HG03558 (cell line): ENCODE measurements around the gene ADCY5.

ENCODE experiments used
- ATAC-seq: cut with Tn5 transposase; IDR thresholded peaks from one replicate; pipeline ENCODE4 v1.9.1; 2021; ENCODE audit warnings: moderate number of reproducible peaks; ENCODE audit not compliant: unreplicated experiment; ENCODE audit errors: extremely low read depth

Gene ADCY5

DNA sequence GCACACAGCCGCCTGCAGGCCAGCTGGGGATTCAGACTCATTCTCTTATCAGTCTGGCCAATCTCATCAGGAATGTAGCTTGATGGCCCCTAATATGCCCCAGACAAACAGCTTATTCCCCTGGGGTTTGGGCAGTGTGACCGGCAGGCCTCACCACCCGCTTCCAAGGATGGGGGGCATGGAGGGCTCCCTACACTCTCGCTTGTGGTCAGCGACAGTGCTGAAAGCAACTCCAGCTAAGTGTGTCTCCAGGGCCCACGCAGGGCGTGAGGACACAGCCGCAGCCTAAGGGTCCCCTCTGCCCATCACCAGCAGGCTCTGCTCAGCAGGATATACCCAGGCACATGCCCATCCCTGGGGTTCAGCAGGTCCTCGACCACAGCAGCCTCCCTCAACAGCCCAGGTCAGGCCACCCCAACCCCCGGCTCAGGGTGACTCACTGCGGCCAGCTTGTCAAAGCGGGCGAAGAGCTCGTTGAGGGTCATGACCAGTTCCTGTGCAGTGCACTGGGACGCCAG lies 116.7 kb downstream of the ADCY5 start:
- no peak for ATAC-seq

DNA sequence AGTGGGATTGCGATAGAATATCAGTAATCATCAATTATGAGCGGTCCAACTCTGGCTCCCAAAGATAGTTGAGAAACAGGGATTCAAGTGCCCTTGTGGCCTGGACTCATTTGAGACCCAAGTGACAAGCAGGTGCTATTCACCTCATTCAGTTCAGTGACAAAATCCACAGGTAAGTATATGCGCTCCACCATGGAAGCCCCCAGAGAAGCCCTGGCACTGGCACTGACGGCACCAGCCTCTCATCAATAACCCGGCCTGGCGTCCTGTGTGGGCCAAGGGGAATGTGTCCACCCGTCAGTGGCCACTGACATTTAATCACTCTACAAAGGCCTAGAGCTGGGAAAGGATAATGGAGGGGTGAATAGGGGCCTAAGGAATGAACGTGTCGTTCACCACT lies 117.2 kb downstream of the ADCY5 start:
- no peak for ATAC-seq

DNA sequence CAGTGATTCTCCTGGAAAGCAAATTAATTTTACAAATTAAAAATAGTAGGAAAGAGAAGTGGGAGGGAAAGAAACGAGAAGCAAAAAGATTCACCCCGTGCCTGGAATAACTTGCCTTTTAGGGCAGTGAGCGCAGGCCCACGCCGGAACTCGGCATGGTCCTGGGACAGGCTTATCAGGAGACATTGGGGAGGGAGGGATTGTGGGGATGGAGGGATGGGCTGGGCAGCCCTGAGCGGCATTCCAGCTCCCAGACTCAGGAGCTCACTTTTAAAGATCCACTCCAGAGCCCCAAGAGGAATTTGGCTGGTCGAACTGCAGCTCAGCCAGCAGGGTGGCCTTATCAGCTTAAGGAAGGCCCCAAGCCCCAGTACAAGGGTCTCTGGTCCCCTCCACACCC lies 117.9 kb downstream of the ADCY5 start:
- no peak for ATAC-seq

DNA sequence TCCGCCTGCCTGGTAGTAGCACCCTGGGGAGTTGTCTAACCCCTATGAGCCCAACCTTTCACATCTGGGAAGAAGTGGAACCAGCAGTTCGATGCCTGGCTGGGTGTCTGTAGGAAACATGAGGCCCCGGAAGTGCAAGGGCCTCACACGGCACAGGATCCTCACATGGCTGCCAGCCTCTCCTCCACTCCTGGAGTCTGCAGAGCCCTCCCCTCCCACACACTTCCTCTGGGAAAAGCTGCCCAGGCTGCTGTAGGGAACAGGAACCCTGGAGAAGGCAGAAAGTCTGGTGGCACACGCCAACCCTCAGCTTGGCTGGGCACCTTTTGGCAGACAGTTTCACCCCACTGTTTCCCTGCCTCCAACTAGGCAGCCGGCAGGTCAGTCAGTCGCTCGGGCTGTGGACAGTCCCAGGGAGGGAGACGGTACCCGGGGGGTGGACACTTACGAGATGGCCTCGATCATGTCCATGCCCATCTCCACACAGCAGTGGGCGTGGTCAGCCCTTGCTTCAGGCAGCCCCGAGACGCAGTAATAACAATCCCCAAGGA lies 118.4 kb downstream of the ADCY5 start:
- no peak for ATAC-seq

DNA sequence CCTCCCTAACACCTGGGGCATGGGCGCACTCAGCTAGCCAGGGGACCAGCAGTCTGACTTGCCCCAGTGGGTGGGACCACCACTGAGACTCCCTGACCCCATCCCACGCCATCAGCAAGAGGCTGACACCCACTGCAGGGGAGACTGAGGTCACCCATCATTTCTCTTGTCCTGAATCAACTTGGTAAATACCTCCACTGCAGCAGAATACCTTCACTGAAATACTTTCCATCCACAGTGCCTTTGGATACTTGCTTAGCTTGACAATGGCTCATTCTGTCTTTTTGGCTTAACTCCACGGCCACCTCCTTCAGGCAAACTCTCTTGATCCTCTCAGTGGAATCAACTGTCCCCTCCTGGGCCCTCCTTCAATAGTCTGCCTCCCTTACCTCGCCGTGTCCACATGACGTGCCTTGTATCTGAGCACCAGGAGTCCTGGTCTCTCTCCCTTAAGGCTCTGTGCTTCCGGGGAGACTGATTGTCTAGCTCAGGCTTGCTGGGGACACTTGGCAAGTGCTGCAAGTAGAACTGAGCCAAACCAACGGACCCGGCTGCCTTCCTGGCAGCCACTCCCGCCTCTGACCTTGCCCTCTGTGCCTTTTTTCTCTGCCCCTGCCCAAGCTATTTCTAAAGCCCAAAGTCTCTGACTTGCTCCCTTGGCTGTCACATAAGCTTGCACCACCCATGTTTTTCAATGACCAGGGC lies 119.1 kb downstream of the ADCY5 start:
- no peak for ATAC-seq

DNA sequence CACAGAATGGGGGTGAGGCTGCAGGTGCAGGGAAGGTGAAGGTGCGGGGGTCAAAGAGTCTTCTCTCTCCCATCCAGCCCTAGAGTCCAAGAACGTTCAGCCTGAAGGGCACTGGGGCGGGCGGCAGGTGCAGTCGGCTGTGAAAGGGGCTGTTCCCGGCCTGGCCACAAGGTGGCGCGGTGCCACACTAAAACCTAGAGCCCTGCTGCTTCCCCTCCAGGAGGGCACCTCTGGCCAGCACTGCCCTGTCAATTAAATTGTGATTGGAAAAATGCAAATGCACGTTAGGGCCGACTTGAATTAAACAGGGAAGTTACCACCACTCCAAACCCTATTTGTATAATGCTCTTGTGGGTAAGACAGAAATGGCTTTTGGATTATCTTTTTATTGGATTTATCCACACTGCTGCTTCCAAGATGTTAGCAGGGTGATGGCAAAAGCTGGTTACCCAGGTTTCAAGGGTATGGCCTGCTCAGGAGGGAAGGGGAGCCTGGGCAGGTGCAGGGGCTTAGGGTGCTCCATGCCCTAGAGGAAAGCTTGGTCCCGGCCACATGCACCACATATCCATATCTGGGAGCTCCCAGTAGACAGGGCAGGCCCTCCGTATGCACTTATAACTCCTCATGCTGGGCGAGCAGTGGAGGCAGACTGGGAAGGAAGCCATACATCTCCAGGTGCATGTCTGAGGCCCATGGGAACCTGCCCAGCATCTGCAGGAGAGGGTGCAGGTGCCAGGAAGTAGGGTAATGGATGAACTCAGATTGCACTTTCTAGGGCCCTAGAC lies 119.8 kb downstream of the ADCY5 start:
- ATAC-seq: no peak

DNA sequence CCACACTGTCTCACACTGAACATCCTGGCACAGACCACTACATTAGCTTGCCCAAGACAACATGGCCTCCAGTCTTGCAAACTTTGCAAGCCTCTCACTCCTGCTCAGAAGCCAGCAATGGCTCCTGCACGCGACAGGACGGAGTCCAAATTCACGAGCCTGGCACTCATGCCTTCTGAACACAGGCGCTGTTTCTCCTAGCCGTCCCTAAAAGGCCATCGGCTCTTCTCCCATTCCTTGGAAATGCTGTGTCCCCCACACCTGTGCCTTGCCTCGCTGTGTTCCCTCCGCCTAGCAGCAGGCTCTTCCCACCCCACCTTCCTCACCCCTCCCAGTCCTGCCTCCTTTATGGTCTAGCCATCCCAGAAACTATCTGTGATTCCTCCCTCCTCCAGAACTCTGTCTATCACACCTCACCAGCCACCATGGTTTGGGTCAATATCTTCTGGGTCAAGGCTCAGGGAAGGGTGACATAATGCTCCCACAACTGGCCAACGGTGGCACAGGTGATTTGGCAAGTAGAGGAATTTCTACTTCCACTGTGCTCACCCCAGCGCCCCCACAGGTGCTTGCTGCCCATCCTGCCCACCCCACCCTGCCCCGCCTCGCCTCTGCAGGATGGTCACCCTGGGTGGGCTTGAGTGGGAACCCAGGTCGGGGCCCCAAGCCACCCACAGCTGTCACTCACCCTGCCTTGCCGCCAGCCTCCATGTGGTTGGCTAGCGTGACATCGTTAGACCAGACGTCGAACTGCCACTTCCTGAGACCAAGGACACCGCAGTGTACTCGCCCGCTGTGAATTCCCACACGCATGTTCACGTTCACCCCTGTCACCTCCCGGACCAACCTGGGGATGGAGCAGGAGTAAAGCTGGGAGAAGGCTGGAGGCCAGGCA lies 120.7 kb downstream of the ADCY5 start:
- ATAC-seq: no peak

DNA sequence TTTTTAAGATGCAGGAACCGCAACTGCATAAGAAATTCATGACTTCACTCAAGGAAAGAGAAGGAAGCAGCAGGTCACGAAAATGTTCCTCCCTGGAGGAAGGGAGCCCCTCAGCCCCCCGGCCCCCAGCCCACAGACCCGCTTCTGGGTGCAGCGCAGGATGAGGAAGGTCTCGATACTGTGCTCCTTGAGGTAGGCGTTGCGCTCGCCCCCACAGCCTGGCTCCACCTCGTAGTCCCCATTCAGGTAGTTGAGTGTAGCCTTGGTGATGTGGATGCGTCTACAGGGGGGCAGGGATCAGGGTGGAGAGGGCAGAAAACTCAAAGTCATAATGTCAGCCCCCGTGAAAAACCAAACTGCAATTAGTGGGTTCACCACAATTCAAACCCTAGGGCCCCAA lies 121.4 kb downstream of the ADCY5 start:
- ATAC-seq: no peak

DNA sequence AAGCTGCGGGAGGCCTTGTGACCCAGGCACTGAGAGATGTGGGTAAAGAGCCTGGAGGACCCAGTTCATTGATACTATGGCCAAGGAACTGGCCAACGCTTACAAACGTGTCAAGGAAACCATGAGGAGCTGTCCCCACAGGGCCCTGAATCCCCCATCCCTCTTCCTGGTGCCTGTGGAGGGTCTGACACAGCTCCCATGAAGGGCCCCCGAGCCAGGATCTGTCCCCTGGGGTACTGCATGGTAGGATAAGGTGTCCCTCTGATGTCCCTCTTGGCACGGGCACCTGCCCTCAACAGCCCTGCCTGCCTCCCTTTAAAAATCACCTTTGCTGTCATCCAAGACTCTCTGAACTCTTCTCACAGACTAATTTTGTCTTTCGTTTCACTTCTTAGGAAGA lies 122.4 kb downstream of the ADCY5 start:
- no peak for ATAC-seq

DNA sequence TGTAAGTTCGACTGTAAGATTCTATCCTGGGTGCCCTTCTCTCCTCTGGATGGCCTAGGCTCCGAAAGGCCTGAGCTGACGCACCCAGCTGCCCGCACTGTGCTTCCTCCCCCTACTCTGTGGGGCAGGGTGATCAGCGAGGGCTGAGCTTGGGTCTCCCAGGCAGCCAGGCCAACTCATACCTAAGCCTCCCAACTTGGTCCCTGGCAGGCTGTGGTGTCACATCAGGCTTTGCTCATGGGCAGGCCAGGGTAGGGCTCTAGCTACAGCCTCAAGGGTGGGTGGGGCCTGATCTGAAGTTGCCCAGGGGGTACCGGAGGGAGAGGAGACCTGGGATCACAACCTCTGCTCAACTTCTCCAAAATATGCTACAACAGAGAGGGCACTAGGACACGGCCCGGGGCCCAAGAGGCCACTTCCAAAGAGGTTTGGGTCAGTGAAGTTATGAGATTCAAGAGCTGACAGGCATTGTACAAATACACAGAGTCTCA lies 123.1 kb downstream of the ADCY5 start:
- ATAC-seq: no peak

DNA sequence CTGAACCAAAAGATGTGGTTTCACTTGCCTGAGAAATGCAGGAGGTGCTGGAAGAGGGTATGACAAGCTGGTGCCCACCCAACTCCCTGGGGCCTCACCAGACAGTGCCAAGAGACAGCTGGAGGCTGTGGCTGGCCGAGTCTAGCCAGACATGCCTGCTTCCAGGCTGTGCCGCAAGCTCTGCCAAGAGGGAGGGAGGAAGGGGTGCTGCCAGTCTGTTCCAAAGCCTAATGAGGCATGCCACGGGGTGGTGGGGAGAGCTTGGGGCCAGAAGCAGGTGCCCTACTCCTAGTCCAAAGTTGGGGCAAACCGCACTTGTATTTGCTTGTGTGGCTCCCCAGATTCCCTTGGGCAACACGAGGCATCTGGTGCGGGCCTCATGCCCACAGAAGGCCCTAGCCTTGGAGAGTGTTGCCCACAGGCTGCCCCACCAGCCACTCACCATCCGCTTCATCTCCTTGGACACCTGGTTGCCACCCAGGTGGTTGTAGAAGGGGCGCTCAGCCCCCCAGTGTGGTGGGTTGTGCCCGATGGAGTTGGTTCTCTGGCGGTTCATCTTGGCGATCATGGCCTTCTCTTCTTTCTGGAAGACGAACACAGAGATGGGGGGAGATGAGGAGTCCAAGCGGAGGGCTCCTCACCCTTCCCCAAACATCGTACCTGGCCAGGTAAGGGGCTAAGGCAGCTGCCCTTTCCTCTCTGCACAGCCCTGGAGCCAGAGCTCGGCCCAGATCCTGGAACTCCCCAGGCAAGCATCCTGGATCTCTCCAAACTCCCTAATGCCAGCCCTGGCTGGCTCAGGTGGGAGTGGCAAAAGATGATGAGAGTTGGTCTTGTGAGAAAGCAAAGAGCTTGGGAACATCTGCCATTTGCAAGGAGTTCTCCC lies 123.8 kb downstream of the ADCY5 start:
- ATAC-seq: no peak

DNA sequence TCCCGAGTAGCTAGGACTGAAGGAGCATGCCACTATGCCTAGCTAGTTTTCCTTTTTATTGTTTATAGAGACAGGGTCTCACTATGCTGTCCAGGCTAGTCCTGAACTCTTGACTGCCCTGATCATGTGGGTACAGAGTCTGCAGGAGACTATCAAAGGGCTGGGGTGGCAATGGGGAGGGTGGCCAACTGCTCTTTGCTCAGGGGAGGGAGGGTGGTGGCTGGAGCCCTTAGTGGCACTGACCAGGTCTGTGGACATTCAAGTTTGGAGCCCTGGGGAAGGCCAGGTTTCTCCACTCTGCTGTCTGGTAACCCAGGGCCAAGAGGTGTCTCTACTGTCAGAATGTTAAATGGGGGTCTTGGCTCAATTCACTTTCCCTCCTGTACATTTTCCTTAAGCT lies 125.1 kb downstream of the ADCY5 start:
- ATAC-seq: no peak

DNA sequence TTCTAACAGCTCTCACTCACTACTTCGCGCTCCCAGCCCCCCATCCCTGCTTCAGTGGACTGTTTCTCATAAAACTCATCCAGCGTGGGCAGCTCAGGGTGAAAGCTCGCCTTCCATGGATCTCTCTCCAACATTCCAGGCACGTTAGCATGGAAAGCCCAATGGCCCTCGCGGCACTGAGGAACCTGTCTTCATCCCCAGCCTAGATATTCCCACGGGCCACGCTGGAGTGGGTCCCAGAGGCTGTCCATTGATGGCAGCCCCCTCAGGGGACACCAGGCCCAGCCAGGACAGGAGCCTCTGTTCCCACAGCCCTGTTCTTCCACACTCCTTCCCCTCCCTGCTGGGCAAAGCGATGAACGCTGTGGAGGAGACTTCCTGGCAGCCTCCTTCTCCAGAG lies 126.0 kb downstream of the ADCY5 start:
- ATAC-seq: no peak

DNA sequence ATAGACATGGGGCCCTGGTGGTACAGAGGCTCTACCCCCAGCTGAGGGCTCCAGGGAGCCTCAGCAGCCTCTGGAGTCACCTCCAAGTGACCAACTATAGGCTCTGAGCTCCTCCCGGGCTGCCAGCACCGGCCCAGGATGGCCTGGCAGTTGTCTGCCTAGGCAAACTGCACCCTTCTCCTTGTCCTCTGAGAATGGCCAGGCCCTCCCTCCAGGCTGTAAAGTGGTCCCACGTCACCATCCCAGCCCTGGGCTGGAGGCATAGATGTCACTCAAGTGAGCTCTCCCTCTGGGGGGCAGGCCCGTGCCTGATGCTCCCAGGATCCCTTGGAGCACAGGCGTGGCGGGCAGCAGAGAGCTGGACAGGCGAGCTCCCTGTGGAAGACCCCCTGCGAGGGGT lies 127.1 kb downstream of the ADCY5 start:
- no peak for ATAC-seq

DNA sequence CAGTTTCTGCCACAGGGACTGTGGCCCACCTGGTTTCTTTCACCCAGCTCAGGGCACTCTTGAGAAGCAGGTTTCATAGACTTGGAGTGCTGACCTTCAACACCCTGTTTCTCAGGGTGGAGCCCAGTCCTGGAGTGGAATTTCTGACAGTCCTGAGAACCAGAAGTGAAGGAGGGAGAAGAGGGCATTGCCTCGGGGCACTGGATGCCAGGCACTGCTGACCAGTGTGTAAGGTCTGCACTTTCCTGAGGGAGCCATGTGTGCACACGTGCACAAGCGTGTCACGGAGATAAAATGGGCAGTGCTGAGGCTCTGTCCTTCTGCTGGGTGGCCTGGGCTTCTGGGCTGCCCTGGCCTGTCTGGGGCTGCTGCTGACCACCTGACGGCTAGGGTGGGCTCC lies 128.7 kb downstream of the ADCY5 start:
- no peak for ATAC-seq

DNA sequence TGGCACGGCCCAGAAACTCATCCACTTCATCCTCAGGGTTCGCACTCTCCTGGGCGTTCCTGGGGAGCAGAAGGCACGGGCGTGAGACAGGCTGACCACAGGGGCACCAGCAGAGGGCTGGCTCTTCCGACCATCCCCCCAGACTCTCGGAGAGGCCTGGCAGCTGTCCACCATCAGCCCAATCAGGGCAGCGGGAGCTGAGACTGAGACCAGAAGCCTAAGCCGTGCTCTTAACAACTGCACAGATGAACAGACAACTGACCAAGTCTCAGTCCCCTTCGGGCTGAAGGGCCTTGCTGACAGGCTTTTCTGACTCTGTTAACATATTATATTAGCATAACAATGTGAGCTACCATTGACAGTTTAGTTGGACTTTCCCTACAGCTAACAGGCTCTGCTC lies 129.1 kb downstream of the ADCY5 start:
- ATAC-seq: no peak

DNA sequence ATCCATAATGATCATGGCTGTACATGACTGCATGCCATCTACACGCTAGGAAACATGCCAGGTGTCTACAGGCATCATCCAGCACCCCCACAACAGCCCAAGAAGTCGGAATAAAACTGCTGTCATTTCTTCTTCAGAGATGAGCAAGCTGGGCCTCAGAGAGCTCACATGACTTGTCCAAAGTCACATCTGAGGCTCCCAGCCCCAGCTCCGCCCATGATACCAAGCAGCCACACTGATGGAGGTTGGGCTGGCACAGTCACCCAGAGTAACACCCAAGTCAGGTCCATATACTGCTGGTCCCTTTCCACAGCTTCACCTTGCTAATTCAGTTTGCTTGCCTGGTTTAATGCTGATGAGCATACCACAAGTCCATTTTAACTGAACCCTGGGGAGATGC lies 130.5 kb downstream of the ADCY5 start:
- ATAC-seq: no peak

DNA sequence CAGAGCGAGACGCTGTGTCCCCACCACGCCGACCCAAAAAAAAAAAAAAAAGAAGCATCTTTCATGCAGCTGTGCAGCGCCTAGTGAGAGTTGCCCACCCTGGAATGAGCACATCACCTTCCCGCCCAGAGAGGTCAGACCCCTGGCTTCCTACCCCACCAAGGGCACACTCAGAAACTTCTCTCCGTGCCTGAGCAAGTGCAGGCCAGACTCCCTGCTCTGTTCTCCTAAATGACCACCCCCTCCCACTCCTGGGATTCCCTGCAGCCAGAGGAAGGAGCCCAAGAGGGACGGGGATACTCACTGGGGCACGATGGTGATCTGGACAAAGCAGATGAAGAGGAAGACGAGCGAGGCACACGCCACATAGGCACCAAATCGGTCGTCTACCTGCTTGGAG lies 131.2 kb downstream of the ADCY5 start:
- no peak for ATAC-seq

DNA sequence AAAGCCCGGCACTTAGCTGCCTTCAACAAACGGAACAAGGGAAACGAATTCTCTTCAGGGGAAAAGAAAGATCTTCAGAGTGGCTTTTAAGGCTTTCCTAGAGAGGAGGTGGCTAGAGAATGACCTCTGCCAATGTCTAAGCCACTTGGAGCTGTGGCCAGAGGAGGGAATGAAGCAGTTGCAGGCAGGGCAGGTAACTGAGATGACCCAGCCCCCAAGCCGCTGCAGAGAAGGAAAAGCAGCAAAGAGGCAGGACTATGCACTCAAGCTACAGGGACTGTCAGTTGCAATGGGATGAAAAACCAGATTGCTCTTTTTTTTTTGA lies 133.7 kb downstream of the ADCY5 start:
- no peak for ATAC-seq
